ENCODE measurements around the gene SORL1. TPM values are rescaled to one million over a fixed set of nuclear protein-coding genes. Genes with fewer than 3 reads are reported as not detected.

Gene SORL1
- total and polyA plus RNA-seq, 2 of the 13 experiments (the other 11 are each of a cell fraction or from before 2014, with no cell fraction given), result 21.3 to 148 TPM

GRCh38 chr11:121553806-121554205, 101.7 kb downstream of the SORL1 start (continued):
- TF ChIP-seq POGK (CRISPR knock-in tag; conservative IDR thresholded peaks at IDR 0.05), result no peak
- TF ChIP-seq ZNF605 (CRISPR knock-in tag; IDR thresholded peaks at IDR 0.05), result peak; percentile 52; the same call in 1 of the 2 replicates
- TF ChIP-seq MXI1 (IDR thresholded peaks at IDR 0.05; ENCODE audit: borderline replicate concordance, low read depth, low read length), result peak; percentile 91; the same call in 2 of the 3 replicates
- TF ChIP-seq, protein P1, sequence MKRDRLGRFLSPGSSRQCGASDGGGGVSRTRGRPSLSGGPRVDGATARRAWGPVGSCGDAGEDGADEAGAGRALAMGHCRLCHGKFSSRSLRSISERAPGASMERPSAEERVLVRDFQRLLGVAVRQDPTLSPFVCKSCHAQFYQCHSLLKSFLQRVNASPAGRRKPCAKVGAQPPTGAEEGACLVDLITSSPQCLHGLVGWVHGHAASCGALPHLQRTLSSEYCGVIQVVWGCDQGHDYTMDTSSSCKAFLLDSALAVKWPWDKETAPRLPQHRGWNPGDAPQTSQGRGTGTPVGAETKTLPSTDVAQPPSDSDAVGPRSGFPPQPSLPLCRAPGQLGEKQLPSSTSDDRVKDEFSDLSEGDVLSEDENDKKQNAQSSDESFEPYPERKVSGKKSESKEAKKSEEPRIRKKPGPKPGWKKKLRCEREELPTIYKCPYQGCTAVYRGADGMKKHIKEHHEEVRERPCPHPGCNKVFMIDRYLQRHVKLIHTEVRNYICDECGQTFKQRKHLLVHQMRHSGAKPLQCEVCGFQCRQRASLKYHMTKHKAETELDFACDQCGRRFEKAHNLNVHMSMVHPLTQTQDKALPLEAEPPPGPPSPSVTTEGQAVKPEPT (CRISPR knock-in tag; IDR thresholded peaks at IDR 0.05; ENCODE audit: low read depth), result peak; percentile 87
- TF ChIP-seq, protein P2, sequence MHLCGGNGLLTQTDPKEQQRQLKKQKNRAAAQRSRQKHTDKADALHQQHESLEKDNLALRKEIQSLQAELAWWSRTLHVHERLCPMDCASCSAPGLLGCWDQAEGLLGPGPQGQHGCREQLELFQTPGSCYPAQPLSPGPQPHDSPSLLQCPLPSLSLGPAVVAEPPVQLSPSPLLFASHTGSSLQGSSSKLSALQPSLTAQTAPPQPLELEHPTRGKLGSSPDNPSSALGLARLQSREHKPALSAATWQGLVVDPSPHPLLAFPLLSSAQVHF (CRISPR knock-in tag; IDR thresholded peaks at IDR 0.05), result no peak
- TF ChIP-seq TEAD2 (CRISPR knock-in tag; IDR thresholded peaks at IDR 0.05), result no peak
- TF ChIP-seq PITX1 (CRISPR knock-in tag; IDR thresholded peaks at IDR 0.05), result 0 out of 2 replicates have a peak, but pooled peaks have one; percentile 49
- TF ChIP-seq KAT8 (CRISPR knock-in tag; IDR thresholded peaks at IDR 0.05), result peak; percentile 30; the same call in 1 of the 2 replicates
- TF ChIP-seq ZNF33A (CRISPR knock-in tag; IDR thresholded peaks at IDR 0.05; ENCODE audit: borderline replicate concordance), result no peak
- TF ChIP-seq, protein P3, sequence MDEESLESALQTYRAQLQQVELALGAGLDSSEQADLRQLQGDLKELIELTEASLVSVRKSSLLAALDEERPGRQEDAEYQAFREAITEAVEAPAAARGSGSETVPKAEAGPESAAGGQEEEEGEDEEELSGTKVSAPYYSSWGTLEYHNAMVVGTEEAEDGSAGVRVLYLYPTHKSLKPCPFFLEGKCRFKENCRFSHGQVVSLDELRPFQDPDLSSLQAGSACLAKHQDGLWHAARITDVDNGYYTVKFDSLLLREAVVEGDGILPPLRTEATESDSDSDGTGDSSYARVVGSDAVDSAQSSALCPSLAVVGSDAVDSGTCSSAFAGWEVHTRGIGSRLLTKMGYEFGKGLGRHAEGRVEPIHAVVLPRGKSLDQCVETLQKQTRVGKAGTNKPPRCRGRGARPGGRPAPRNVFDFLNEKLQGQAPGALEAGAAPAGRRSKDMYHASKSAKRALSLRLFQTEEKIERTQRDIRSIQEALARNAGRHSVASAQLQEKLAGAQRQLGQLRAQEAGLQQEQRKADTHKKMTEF (CRISPR knock-in tag; IDR thresholded peaks at IDR 0.05), result peak; percentile 58; the same call in 1 of the 2 replicates
- TF ChIP-seq TOE1 (CRISPR knock-in tag; IDR thresholded peaks at IDR 0.05), result no peak
- peak; percentile 83; the same call in 1 of the 2 replicates for TF ChIP-seq ZSCAN31 (CRISPR knock-in tag; IDR thresholded peaks at IDR 0.05; ENCODE audit: low read depth)
- TF ChIP-seq ZNF724P (CRISPR knock-in tag; IDR thresholded peaks at IDR 0.05; ENCODE audit: borderline replicate concordance), result no peak
- no peak for TF ChIP-seq NFE2L2 (IDR thresholded peaks at IDR 0.05; ENCODE audit: low read length)
- TF ChIP-seq ZNF737 (CRISPR knock-in tag; IDR thresholded peaks at IDR 0.05; ENCODE audit: borderline replicate concordance), result no peak
- TF ChIP-seq MED13 (CRISPR knock-in tag; IDR thresholded peaks at IDR 0.05), result no peak
- TF ChIP-seq ELF4 (CRISPR knock-in tag; IDR thresholded peaks at IDR 0.05; ENCODE audit: borderline replicate concordance), result no peak
- TF ChIP-seq SMARCC2 (IDR thresholded peaks at IDR 0.05), result no peak
- TF ChIP-seq, protein P4, sequence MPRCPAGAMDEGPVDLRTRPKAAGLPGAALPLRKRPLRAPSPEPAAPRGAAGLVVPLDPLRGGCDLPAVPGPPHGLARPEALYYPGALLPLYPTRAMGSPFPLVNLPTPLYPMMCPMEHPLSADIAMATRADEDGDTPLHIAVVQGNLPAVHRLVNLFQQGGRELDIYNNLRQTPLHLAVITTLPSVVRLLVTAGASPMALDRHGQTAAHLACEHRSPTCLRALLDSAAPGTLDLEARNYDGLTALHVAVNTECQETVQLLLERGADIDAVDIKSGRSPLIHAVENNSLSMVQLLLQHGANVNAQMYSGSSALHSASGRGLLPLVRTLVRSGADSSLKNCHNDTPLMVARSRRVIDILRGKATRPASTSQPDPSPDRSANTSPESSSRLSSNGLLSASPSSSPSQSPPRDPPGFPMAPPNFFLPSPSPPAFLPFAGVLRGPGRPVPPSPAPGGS (CRISPR knock-in tag; IDR thresholded peaks at IDR 0.05), result 0 out of 2 replicates have a peak, but pooled peaks have one; percentile 30
- TF ChIP-seq, protein P5, sequence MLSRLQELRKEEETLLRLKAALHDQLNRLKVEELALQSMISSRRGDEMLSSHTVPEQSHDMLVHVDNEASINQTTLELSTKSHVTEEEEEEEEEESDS (CRISPR knock-in tag; IDR thresholded peaks at IDR 0.05; ENCODE audit: borderline replicate concordance), result no peak

All from HepG2 (cell line).